Activated gamma-delta T cell treated with anti-CD3 and anti-CD28 coated beads, Interleukin-2, amount 50 U/mL, for 16 hours (primary cell): ENCODE results near the gene SSTR5.
"Not testable (repeated sequence)": the region's sequence is repeated elsewhere in the genome, so short reads cannot be mapped to it uniquely, and the experiment has no call there.

Source experiments
- DNase-seq: peaks from one replicate; pipeline ENCODE4 v3.0.0-alpha.2; 2020; ENCODE audit warnings: low read depth

Gene SSTR5

DNA sequence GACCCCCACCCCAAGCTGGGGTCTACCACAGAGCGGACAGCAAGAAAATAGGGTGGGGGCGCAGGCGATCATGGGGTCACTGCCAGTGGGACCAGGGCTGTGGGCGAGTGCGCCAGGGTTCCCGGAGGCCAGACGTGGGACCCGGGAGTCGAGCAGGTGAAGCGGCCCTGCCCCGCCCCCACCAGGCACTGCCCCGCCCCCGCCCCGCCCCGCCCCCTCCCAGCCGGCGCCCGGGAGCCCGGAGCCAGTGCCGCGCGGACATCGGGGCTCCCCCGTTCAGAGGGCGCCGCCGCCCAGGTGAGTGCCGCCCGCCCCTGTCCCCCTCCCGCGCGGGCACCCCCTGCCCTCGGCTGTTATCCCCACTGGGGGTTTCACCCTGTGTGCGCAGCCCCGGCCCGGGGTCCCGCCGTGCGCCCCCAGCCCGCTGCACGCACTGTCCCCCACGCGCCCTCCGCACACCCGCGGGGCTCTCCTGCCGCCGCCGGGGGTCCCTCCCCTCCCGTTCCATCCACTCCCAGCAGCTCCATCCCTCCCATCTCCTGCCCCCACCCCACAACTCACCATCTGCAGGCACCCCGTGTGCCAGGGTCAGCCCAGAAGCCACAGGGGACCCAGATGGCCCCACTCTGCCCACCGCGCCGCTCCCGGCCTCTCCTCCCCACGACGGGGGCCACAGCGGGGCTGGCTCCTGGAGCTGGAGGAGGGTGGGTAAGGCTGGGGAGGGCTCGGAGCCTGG, at the start of gene SSTR5:
Gene SSTR5, plus strand, starts transcription at position 222 of the 736 bp plus-strand sequence. CDS start 6,122 bp downstream, outside the sequence.
- no peak for DNase-seq

- no peak for DNase-seq
Measured at GRCh38 chr16:1024138-1024537, 48.4 kb upstream of the SSTR5 start.

GRCh38 chr16:1025183-1025809, 47.3 kb upstream of the SSTR5 start:
- not testable (repeated sequence) for DNase-seq

- no peak for DNase-seq
Measured at GRCh38 chr16:1026057-1026783, 46.3 kb upstream of the SSTR5 start.

- DNase-seq, result no peak
Measured at GRCh38 chr16:1026784-1027500, 45.6 kb upstream of the SSTR5 start.

GRCh38 chr16:1027501-1027815, 45.1 kb upstream of the SSTR5 start:
- no peak for DNase-seq

GRCh38 chr16:1028056-1028455, 44.5 kb upstream of the SSTR5 start:
- DNase-seq, result no peak

- DNase-seq, result no peak
Measured at GRCh38 chr16:1028524-1029258, 43.9 kb upstream of the SSTR5 start.

- no peak for DNase-seq
Measured at GRCh38 chr16:1029259-1029545, 43.3 kb upstream of the SSTR5 start.

DNA sequence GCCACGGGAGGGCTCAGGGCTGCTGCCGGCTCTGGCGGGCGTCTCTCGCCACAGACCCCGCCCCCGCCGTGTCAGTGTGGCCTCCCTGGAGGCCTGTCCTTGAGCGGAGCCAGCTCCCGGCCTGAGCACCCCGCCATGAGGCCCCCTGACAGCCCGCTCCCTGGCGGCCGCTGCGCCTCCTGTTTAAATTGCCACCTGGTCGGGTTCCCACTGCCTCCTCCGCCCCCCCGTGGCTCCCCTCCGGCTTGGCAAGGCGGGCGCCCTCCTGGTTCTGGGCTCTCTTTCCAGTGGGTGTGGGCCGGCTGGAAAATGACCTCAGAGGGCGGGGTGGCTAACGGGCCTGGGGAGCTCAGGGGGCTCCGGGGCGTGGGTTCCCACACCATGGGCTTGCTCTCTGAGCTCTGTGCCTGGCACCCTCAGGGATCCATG, 42.1 kb upstream of the SSTR5 start:
- no peak for DNase-seq

DNA sequence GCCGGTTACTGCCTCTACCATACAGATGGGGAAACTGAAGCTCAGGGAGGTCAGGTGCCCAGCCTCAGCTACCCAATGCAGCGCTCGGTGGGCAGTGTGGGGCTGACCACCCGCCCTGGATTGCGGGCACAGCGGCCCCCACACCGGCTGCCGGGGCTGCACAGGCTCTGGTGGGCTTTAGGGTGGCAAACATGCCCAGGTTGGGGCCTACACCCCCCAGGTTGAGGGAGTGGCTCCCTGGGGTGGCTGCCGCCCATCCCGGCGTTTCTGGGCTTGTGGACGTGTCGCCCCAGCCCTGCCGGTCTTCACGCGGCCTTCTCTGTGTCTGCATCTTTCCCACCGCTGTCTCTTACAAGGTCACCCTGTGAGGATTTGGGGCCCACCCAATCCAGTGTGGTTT, 40.9 kb upstream of the SSTR5 start:
- DNase-seq, result no peak

DNA sequence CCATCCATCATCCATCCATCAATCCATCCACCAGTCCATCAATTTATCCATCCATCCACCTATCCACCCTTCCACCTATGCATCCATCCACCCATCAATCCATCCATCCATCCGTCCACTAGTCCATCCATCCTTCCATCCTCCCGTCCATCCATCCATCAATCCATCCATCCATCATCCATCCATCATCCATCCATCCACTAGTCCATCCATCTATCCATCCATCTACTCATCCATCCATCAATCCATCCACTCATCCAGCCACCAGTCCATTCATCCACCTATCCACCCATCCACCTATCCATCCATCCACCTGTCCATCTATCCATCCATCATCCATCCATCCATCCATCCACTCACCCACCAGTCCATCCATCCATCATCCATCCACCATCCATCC, 39.9 kb upstream of the SSTR5 start:
- DNase-seq, result no peak

- DNase-seq, result no peak
Measured at GRCh38 chr16:1033128-1033679, 39.3 kb upstream of the SSTR5 start.

DNA sequence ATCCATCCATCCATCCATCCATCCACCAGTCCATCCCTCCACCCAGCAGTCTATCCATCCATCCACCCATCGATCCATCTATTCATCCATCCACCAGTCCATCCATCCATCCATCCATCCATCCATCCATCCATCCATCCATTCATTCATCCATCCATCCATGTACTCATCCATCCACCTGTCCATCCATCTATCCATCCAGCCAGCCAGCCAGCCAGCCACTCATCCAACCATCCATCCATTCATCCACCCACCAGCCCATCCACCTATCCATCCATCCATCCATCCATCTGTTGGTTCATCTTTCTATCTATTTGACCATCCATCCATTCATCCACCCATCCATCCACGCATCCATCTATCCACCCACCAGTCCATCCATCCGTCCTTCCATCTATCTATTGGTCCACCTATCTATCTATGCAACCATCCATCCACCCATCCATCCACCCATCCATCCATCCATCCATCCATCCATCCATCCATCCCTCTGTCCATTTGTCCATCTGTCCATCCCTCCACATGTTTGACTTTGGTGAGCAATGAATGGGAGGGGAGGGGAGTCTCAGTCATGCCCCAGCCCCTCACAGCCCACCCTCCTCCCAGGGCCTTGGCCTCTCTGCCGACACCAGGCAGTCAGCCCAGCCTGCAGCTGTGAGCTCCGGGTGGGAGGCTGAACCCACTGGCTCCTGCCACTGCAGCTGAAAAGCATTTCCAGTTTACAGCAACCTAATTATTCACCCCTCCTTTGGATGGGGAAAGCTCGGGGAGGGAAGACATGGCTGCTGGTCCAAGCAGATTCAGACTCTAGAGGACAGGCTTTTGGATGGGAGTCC, 38.1 kb upstream of the SSTR5 start:
- no peak for DNase-seq

GRCh38 chr16:1035066-1035415, 37.5 kb upstream of the SSTR5 start:
- DNase-seq, result no peak

GRCh38 chr16:1036166-1036565, 36.4 kb upstream of the SSTR5 start:
- no peak for DNase-seq

DNA sequence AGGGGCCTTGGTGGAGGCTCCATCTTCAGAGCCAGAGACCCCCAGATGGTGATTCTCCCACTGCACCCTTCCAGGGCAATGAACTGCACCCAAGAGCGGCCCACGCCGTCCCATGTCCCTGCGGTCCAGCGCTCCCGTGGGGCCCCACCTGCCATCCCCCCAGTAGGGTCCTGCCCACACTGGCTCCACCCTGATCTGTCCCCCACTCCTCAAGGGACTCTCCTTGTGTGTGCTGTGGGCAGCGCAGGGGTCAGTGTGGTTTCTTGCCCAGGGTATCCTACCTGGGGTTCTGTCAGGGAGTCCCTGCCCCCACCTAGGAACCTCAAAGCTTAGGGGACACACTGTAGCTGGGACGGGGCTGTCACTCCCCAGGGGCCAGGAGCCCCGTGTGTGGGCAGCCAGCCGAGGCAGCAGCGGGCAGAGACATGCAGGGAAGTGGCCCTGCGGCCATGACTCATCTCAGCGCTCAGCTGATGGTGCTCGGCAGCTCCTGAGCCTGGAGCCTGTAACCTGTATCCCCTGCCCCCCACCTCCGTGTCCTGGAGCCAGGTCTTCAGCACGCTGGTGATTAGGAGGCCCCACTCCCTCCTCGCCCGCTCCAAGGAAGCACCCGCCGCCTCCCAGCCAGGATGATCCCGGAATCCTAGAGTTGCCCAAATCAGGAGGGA, 35.7 kb upstream of the SSTR5 start:
- DNase-seq, result no peak

DNA sequence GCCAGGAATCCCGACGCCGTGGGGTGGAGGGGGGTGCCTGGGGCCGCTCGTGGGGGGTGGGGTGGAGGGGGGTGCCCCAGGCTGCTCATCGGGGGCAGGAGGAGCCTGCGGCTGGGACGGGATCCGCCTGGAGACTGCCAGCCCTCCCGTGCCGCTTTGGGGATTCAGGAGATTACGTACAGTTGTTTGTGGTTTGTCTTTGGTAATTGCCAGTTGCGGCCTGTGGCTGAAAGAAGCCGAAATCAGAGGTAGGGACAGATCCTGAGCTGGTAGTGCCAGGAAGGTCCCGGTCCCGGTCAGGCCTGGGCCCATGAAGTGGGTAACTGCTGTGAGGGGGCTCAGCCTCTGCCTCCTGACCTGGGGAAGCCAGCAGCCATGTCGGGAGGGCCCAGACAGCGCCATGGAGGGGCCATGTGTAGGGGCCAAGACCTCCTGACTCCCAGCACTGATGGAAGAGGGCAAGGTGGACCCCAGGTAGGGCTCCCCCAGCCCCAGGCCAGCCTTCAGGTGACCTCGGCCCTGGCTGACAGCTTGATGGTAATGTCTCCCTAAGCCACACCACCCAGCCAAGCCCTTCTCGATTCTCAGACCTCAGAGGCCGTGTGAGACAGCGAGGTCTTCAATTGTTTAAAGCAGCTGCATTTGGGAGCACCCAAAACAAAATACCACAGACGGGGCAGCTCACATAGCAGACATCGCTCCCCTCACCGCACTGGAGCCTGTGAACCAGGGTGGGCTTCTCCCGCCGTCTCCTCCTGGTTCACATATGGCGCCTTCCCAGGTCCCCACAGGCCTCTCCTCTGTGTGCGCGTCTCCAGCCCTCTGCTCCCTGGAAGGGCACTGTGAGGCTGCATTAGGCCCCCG, 34.9 kb upstream of the SSTR5 start:
- DNase-seq, result no peak

- no peak for DNase-seq
Measured at GRCh38 chr16:1038932-1039331, 33.6 kb upstream of the SSTR5 start.
